ENCODE data around the gene RPS27A.

Gene RPS27A

DNA sequence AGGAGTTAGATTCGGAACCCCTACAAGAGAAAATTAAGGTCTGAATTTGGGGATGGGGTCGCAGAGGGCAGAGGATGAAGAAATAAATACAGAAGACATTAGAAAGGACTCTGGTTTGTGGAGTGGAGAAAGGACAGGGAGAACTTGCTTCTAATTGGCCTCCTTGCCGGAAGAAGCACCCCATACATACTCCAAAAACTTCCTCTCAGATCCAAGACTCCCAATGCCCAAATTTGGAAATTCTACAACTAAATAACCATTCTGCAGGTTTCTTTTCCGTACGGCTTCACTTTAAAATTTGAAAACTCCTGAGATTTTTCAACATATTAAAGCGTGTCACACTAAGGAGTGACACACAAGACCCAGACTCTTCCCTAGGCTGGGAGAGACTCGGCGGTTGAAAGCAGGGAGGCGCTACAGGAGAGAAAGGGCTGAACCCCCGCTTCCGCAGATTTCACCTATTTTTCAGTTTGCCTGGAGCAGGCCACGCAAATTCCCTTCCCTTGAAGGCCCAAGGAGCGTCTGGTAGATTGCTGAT, 873 bp upstream of the RPS27A start:
- Histone ChIP-seq H3K4me3 (replicated peaks; ENCODE audit: insufficient read depth, low read length) (peak overlapping the region; percentile 94), H3K27ac (replicated peaks) (peak overlapping the region; percentile 98), H3K27me3 (ENCODE audit: insufficient read depth, poor library complexity, severe bottlenecking) (no peaks in the 10 kb centered on the region)
- peak in 1 of 2 experiments; percentile 25 for DNase-seq (ENCODE audit: low read depth in 1 of 2, low spot score in 1 of 2)
- TF ChIP-seq GABPA (IDR thresholded peaks at IDR 0.05; ENCODE audit: low read depth) = no peak
- no peak for TF ChIP-seq SPI1 (IDR thresholded peaks at IDR 0.05; ENCODE audit: borderline replicate concordance, low read depth)
- no peak for TF ChIP-seq CTCF (IDR thresholded peaks at IDR 0.05; ENCODE audit: insufficient read depth, low read length)
- no peak for TF ChIP-seq REST (IDR thresholded peaks at IDR 0.05; ENCODE audit: insufficient replicate concordance, low read depth)
- no peak for TF ChIP-seq POLR2AphosphoS5 (IDR thresholded peaks at IDR 0.05; ENCODE audit: low read depth)

DNA sequence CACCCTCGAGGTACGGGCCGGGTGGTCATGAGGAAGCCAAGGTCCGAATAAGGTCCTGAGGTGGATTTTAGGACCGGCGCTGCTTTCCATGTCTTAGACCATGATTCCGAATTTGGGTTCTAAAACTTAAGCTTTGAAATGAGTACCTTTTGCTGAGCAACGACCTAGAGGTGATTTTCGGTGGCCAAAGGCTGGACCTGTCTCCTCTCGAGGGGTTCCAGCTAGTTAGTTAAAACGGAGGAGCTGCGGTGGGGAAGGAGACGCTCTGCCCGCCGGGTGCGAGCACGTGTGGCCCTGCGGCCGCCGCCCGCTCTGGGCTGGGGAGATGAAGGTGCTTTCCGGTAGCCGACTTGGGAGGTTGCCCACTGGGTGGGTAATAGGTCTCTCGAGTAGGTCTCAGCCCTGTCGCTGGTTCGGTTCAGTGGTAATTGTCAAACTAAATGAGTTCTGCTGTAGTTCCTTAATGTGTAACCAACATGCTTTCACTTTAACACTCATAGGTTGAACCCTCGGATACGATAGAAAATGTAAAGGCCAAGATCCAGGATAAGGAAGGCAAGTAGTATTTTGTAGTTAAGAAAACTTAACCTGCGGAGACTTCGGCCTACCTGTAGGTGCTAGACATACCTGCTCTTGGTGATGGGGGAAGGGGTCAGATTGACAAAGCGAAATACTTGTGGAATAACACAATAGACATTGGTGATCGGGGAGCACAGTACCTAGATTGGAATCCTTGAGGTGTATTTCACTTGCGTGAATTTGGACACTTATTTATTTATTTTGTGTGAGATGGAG, 572 bp downstream of the RPS27A start:
- no peak for DNase-seq (ENCODE audit: low read depth in 1 of 2, low spot score in 1 of 2)
- Histone ChIP-seq H3K27me3 (ENCODE audit: insufficient read depth, poor library complexity, severe bottlenecking) (no peaks in the 10 kb centered on the region), H3K4me3 (replicated peaks; ENCODE audit: insufficient read depth, low read length) (peak overlapping the region; percentile 94), H3K27ac (replicated peaks) (peak overlapping the region; percentile 98)
- TF ChIP-seq REST (IDR thresholded peaks at IDR 0.05; ENCODE audit: insufficient replicate concordance, low read depth) (no peak), CTCF (IDR thresholded peaks at IDR 0.05; ENCODE audit: insufficient read depth, low read length) (no peak), POLR2AphosphoS5 (IDR thresholded peaks at IDR 0.05; ENCODE audit: low read depth) (no peak; the same call in 1 of the 2 replicates), GABPA (IDR thresholded peaks at IDR 0.05; ENCODE audit: low read depth) (no peak), SPI1 (IDR thresholded peaks at IDR 0.05; ENCODE audit: borderline replicate concordance, low read depth) (no peak)

GRCh38 chr2:55233658-55233940, 1.1 kb downstream of the RPS27A start:
- Histone ChIP-seq H3K27me3 (ENCODE audit: insufficient read depth, poor library complexity, severe bottlenecking) (no peaks in the 10 kb centered on the region), H3K4me3 (replicated peaks; ENCODE audit: insufficient read depth, low read length) (peak overlapping the region; percentile 94), H3K27ac (replicated peaks) (peak overlapping the region; percentile 98)
- no peak for DNase-seq (ENCODE audit: low read depth in 1 of 2, low spot score in 1 of 2)
- no peak for TF ChIP-seq CTCF (IDR thresholded peaks at IDR 0.05; ENCODE audit: insufficient read depth, low read length)
- TF ChIP-seq POLR2AphosphoS5 (IDR thresholded peaks at IDR 0.05; ENCODE audit: low read depth) = no peak
- no peak for TF ChIP-seq GABPA (IDR thresholded peaks at IDR 0.05; ENCODE audit: low read depth)
- no peak for TF ChIP-seq SPI1 (IDR thresholded peaks at IDR 0.05; ENCODE audit: borderline replicate concordance, low read depth)
- TF ChIP-seq REST (IDR thresholded peaks at IDR 0.05; ENCODE audit: insufficient replicate concordance, low read depth) = no peak
